NOMO-1 treated with dmso at 0.1 percent for 144 hours (cell line): ENCODE measurements around the gene HPDL.
"Not testable (repeated sequence)": the region's sequence is repeated elsewhere in the genome, so short reads cannot be mapped to it uniquely, and the experiment has no call there.

Source experiments
- DNase-seq: peaks from one replicate; lab custom pipeline; 2025; ENCODE audit not compliant: unreplicated experiment; lab: John Stamatoyannopoulos, UW

The HPDL gene

DNA sequence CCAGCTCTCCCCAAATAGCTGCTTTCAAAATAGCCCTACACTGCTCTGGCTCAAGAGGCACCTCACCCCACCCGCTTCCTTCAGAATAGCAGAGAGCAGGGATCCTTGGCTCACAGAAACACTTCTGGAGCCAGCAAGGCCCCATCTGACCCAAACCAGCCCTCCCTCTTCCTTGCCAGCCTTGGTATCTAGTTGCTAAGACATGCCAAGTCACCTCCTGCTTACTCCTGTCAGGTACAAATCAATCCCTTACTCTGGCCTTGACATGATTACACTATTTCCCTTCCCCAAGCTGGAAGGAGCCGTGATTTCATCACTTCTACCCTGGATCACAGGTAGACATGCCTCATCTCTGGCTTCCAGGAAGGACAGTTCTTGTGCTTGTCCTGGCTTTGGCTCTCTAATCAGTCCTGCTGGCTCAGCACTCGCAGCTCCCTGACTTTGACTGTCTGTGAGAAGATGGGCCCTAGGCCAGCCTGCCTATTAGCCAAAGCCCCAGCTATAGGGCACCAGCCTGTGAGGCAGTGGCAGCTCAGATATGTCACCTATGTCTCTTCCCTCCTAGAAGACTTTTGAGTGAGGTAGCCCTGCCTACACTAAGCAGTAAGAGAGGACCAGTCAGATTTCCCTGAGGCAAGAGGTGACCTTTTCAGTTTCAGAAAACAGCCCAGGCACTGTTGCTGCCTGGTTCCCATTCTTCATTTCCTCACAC is 22.4 kb downstream of the HPDL start:
- no peak for DNase-seq

DNA sequence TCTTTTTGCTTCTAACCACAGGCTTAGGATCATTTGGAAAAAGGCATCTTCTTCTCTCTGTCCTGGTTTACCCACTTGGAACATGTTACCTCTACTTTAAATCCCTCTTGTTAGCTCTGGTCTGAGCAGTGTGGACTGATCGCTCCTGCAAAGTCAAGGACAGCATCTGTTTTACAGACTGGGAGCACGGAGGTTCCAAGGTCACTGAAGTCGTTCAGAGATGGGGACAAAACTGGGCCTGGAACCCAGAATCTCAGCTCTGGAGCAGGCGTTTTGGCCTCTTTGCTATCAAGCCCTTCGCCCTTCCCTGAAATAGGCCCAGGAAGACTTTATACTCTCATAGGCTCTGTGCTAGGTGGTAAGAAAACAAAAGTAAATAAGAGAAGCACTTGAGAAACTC is 24.8 kb downstream of the HPDL start:
- no peak for DNase-seq

DNA sequence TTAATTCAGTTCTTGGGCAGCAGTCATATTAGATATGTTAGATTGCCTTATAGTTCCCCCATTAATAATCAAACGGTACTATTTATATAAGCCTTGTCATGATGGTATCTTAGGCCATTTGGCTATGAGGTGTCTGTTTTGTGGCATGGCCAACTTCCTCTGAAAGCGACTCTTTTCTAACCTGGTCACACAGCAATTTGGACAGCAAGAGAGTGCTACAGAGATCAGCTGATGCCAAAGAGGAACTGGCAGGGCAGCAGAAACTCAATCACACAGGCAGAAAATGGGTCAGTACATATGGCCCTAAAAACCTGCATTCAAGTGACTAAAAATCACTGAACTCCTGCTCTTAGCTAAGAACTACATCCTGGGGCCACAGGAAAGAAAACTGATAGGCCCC is 27.0 kb downstream of the HPDL start:
- DNase-seq: no peak

DNA sequence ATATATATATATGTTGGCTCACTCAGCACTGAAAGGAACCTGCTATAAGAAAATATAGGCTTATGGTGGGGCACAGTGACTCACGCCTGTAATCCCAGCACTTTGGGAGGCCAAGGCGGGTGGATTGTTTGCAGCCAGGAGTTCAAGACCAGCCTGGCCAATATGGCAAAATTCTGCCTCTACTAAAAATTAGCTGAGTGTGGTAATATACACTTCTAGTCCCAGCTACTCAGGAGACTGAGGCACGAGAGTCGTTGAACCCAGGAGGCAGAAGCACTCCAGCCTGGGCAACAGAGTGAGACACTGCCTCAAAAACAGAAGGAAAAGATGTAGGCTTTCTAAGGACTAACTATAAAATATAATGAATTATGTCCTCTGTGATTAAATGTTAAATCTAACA is 28.1 kb downstream of the HPDL start:
- DNase-seq: no peak

DNA sequence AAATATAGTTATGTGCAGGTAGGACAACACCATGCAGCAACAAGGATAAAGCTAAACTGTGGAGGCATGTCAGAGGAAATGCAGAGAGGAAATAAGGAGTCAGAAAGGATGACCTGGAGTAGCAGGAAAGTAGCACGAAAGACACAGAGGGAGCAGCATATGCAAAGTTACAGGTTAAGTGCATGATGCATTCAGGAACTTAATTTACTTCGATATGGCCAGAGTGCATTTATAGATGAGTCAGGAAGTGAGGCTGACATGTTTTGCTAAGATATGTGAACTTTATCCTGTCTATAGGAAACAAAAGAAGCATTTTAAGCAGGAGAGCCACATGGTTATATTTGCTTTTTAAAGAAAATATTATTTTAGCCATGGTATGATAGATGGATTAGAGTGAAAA is 29.0 kb downstream of the HPDL start:
- DNase-seq: no peak

DNA sequence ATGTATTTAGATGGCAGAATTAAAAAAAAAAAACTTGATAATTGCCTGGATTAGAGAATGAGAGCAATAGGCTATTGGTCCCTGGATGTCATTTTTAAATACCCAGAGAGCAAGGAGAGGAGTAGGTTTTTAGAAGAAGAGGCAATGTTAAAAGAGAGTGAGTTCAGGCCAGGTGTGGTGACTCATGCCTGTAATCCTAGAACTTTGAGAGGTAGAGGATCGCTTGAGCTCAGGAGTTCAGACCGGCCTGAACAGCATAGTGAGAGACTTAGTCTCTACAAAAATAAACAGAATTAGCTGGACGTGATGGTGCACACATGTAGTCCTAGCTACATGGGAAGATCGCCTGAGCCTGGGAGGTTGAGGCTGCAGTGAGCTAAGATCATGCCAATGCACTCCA is 29.5 kb downstream of the HPDL start:
- no peak for DNase-seq

DNA sequence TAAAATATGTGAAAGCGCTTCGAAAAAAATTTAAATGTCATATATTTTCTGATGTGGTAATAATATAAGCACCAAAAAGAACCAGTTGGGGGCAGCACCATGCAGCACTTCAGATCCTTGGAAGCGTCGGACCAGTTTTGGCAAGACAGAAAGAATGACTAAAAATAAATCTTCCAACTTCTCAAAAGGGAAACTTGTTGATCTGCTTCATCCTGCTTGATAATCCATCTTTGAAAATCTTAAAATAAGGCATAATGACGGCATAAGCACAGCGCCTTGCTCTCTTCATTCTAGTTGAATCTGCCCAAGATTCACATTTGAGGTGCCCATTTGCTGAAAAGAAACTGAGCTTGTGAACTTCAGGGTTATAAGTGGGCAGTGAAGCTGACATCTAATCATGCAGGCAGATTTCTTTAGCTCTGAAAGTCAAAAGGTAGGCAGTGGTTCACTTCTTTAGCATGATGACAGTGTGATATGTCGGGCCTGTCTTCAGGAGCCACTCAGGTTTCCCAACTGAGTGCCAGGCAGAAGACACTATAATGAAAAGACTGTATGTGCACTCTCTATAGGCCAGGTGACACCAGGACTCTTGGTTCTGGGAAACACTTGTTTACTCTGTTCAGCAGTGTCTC is 33.3 kb downstream of the HPDL start:
- peak; percentile 15 for DNase-seq

DNA sequence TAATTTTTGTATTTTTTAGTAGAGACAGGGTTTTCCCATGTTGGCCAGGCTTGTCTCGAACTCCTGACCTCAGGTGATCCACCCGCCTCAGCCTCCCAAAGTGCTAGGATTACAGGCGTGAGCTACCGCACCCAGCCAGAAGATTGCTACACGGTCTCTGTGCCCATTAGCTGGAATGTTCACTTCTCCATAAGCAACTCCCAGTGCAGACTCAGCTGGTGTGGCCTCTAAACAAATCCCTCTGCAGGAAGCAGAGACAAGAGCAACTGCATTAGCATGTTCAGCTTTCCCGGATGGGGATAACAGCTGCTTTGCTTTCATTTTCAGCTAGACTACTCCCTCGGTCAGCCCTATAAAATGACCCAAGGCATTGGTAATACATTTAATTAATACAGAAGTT is 34.3 kb downstream of the HPDL start:
- DNase-seq: not testable (repeated sequence)

DNA sequence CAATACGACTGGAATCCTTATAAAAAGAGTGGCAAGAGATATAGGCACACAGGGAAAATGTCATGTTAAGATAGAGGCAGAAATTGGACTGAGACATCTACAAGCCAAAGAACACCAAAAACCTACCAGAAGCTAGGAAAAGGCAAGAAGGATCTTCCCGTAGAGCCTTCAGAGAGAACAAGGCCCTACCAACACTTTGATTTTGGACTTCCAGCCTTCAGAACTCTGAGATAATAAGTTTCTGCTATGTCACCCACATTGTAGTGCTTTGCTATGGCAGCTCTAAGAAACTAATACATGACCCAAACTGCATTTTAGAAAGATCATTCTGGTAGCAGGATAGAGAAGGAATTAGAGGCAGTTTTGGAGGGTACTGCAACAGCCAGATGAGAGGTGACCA is 37.6 kb downstream of the HPDL start:
- no peak for DNase-seq

DNA sequence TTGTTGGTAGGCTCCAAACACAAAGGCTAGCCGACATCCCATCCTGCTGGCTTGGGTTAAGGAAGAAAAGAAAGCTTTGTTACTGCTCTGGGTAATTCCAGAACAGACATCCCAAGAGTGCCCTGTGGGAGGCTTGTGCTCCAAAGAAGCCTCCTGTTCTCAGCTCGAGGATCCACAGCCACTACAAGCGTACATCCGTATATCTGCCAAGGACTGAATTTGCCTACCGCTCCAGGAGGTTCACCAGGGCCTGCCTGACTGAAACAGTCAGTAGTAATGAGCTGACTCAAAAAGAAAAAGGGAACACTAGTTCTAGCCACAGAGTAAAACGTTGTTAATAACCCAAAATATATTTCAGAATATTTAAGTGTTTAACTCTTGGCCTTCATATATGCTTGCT is 38.4 kb downstream of the HPDL start:
- no peak for DNase-seq

DNA sequence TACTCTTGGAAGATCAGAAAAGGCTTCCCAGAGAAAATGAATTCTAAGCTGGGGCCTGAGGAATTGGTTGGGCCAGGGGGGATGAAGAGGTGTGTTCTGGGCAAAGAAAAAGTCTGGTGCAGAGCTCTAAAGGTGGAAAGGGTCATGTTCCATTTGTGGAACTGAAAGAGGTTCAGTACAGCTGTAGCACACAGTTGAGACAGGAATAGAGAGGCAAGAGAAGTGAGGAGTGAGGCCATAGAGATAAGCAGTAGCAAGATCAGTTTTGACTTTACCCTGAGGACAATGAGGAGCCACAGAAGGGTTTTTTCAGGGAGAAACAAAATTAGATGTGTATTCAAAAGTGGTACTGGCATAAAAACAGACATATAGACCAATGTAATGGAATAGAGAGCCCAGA is 43.9 kb downstream of the HPDL start:
- DNase-seq: no peak

DNA sequence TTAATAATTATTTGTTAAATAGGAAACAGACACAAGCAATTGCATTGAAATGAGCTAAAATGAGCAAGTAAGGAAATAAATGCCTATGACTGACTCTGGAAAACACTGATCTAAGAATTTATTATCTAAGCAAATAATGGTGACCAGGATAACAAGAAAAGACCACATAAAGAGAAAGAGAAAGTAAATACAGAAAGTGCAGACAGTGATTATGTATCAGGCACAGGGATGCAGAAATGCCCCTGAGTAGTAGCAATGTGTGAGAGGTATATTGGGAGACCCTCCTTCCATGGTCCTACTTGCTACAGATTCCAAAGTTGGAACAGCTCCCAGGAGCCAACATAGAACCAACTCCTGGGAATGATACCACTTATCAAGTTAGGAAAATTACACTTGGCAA is 46.9 kb downstream of the HPDL start:
- no peak for DNase-seq

DNA sequence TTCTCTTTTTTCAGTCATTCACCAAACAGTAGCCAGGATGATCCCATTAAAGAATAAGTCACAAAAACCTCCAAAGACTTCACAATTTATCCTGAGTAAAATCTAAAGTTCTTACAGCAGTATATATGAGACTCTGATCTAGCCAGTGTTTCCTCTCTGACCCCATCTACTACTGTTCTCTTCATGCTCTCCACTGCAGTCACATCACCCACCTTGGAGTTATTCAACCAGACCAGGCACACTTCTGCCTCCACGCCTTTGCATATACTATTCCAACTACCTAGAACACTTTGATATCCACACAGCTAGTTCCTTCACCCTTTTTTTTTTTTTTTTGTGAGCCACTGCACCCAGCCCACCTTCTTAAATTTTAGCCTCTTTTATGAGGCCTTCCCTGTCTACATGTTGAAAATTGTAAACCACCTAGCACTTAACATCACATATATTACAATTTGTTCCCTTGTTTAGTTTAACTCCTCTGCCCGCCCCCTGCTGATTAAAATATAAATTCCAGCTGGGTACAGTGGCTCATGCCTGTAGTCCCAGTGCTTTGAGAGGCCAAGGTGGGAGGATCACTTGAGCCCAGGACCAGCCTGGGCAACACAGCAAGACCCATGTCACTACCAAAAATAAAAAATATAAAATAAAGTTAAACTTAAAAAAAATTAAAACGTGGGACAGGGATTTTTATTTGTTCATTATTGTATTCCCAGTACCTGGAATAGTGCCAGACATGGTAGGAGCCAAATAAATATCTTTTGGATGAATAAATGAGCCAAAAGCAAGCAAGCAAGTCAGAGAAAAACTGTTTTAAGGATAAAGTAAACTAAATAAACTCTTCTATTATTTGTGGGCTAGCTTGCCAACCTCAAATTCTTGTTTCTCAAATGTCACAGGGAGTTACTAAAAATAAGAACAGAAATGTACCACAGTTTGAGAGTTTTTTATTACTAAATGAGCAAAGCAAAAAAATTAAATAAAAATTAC is 48.7 kb downstream of the HPDL start:
- DNase-seq: no peak

DNA sequence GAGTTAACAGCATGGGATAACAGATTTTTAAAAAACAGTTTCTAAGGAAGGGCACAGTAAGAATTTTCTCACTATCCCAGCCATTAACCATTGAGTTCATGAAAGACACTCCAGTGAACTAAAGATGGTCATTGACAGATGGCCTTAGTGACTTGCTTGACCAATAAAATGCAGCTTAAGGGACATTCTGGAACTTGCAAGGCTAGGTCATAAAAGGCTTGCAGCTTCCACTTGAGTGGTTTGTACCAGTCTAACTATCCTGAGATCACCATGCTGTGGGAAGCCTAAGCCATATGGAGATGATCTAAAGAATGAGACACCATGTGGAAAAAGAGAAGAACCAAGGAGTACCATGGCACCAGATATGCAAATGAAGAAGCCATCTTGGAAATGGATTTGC is 51.5 kb downstream of the HPDL start:
- DNase-seq: no peak
